ENCODE measurements around the gene PTGDR2.

PTGDR2 gene

GRCh38 chr11:60874421-60875365, 18.9 kb upstream of the PTGDR2 start:
- no peak for FAIRE-seq

GRCh38 chr11:60873533-60873932, 17.8 kb upstream of the PTGDR2 start:
- FAIRE-seq: no peak

DNA sequence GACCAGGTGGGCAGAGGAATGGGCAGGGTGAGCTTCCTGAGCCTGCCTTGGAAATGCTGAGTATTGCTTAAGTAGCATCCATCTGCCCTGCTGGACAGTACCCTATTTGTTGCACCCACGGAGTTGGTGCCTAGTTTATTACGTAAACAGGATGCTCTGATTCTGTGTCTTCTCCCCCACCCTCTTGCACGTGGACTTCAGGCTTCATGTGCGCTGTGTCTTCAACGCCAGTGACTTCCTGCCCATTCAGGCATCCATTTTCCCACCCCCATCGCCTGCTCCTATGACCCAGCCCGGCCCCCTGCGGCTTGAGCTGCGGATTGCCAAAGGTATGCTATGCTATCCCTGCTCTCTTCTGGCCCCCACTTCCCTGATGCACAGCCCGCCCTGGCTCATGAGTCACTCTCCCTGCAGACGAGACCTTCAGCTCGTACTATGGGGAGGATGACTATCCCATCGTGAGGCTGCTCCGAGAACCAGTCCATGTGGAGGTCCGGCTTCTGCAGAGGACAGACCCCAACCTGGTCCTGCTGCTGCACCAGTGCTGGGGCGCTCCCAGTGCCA, 17.3 kb upstream of the PTGDR2 start:
- FAIRE-seq: no peak

GRCh38 chr11:60872124-60872960, 16.6 kb upstream of the PTGDR2 start:
- FAIRE-seq: no peak

- no peak for FAIRE-seq
Observed at GRCh38 chr11:60871378-60872061, 15.8 kb upstream of the PTGDR2 start.

- no peak for FAIRE-seq
Observed at GRCh38 chr11:60870733-60871377, 15.1 kb upstream of the PTGDR2 start.

GRCh38 chr11:60870276-60870675, 14.5 kb upstream of the PTGDR2 start:
- FAIRE-seq: no peak

GRCh38 chr11:60869451-60869825, 13.7 kb upstream of the PTGDR2 start:
- FAIRE-seq: no peak

- no peak for FAIRE-seq
Observed at GRCh38 chr11:60868682-60869450, 13.1 kb upstream of the PTGDR2 start.

GRCh38 chr11:60867871-60868681, 12.3 kb upstream of the PTGDR2 start:
- no peak for FAIRE-seq

GRCh38 chr11:60866911-60867870, 11.4 kb upstream of the PTGDR2 start, which contains the start of gene ZP1:
TSS of gene ZP1 (plus strand) at chr11:60867542. CDS start at chr11:60867562, 20 bp downstream.
- FAIRE-seq: no peak

DNA sequence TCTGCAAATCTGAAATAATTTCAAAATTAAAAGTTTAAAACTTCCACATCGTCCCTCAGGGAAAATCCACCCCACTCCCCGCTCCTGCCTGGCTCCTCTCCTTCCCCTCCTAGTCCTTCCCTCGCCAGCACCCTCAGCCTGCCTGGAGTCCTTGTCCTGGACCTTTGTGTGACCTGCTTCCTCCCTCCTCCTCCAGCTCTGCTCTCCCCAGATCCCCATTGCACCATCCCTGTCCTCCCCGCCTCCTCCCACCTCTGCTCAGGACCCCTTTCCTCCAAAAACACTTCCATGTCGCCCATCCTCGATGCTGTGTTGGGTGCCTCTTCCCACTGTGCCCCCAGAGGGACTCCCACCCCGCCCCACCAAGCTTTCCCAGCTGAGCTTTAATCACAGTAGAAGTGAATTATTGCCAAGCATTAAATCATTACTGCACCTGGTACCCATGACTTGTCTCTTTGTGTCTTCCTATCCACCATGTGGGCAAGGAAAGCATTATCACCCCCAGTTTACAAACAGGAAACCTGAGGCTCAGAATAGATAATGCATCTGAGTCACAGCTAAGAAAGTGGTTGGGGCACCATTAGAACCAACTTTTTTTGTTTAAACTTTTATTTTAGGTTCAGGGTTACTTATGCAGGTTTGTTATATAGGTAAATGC, 9.2 kb upstream of the PTGDR2 start:
- FAIRE-seq: no peak

DNA sequence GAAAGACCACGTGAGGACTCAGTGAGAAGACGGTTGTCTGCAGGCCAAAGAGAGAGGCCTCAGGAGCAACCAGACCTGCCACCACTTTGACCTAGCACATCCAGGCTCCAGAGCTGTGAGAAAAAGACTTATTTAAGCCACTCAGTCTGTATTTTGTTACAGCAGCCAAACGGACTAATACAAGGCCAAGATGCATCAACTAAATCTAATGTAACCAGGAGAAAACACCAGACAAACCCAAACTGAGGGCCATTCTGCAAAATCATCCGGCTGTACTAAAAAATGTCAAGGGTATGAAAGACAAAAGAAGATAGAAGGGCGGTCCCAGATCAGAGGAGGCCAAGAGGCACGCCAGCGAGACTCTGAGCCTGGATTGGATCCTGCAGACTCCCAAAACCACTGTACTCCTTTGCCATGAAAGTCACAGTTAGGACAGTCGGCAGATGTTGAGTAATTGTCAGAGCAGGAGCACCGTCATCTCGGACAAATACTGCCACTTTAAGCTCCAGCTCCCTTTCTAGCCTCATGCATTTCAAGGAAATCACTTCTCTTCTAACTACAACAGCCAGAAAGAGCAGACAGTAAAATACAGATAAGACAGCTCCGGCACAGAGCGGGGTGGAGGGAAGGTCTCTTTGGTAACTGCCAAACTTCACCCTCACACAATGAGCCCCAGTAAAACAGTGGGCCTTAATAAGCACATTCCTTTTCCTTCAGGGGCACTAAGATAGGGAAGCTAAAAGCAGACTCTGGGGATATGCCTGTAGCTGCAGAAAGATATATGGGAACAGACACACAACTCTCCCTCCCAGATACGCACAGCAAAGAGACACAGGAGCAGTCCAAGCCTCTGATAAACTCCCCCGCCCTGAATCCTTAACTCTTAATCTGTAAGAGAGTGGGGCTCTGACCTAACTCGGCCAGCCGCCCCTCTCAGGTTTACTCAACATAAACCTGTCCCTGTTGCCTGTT, 8.1 kb upstream of the PTGDR2 start:
- FAIRE-seq: no peak

- no peak for FAIRE-seq
Observed at GRCh38 chr11:60862171-60862570, 6.4 kb upstream of the PTGDR2 start.

DNA sequence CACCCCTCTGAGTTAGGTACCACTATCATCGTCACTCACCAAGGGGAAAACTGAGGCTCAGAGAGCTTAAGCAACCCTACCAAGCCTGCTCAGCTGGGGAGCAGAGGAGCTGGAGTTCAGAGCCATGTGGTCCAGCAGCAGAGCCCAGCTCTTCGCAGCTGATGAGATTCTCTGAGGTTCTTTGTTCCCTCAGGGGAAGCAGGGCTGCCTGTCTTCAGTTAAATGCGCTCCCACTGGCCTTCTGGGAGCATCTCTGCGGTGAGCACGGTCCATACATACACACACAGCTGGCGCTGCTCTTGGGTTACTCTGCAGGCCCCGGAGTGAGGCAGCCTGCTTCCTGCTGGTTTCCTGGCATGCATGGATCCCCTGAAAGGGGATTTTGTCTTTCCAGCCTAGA, 5.2 kb upstream of the PTGDR2 start:
- FAIRE-seq: no peak

DNA sequence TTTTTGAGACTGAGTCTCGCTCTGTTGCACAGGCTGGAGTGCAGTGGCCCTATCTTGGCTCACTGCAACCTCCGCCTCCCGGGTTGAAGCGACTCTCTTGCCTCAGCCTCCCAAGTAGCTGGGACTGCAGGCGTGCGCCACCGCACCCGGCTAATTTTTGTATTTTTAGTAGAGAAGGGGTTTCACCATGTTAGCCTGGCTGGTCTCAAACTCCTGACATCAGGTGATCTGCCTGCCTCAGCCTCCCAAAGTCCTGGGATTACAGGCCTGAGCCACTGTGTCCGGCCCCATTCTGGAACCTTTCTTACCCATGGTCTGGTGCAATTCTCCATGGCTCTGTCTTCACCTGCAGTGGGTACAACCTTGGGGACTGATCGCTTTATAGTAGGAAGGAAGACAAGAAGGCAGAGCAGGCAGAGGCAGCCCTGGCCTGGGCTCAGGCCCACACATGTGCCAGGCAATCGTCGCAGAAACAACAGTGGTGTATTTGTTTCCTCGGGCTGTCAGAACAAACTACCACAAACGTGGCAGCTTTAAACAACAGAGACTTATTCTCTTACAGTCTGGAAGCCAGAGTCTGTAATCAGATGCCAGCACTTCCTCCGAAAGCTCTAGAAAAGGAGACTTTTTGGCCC, 4.0 kb upstream of the PTGDR2 start:
- no peak for FAIRE-seq

Measured in colon (tissue), 2 donors.